HEK293 (cell line): ENCODE results near the gene SCN1A.

Experiments
- CTCF ChIA-PET: fragments of 350-600 bp; formaldehyde crosslinking; extraction: SDS; loops from one replicate; lab custom pipeline; 2021; ENCODE audit warnings: antibody characterized with exemption; lab: Yijun Ruan, JAX
- POLR2A ChIA-PET: fragments of 300-600 bp; formaldehyde crosslinking; extraction: SDS; loops from one replicate; lab custom pipeline; 2020; ENCODE audit warnings: antibody characterized with exemption, inconsistent platforms; lab: Yijun Ruan, JAX
- H3K27ac ChIP-seq: fragments of 200-500 bp; sonication (Bioruptor generic); 2 replicates; pipeline ENCODE4 v1.5.1; 2014; ENCODE audit warnings: low read depth, low read length, control low read depth, inconsistent platforms; ENCODE audit errors: extremely low read depth
- H3K36me3 ChIP-seq, 2 experiments: fragments of 200-500 bp in 1 of 2; sonication (Bioruptor generic) in 1 of 2; 1 replicate in 1 of 2; 2 replicates in 1 of 2; pipeline ENCODE4 v1.5.1; 2014 to 2017; ENCODE audit warnings: inconsistent platforms in 2 of 2, low read length in 2 of 2; ENCODE audit not compliant: control insufficient read depth in 2 of 2, insufficient read depth in 1 of 2
- H3K4me1 ChIP-seq: fragments of 200-500 bp; sonication (Bioruptor generic); 2 replicates; pipeline ENCODE4 v1.5.1; 2014; ENCODE audit warnings: mild to moderate bottlenecking, low read length, inconsistent platforms; ENCODE audit not compliant: control insufficient read depth, insufficient read depth
- H3K4me3 ChIP-seq: 2 replicates; pipeline ENCODE4 v1.5.1; 2011; ENCODE audit warnings: low read depth, mild to moderate bottlenecking, control low read depth, low read length, moderate library complexity
- H3K9me3 ChIP-seq: fragments of 200-500 bp; sonication (Bioruptor generic); 2 replicates; pipeline ENCODE4 v1.5.1; 2014; ENCODE audit warnings: low read depth, low read length, inconsistent platforms; ENCODE audit not compliant: control insufficient read depth, insufficient read depth
- GFI1B ChIP-seq: fragments of 450-650 bp; formaldehyde crosslinking; IDR thresholded peaks from 2 replicates; pipeline ENCODE4 v1.5.1; 2016; ENCODE audit warnings: missing biosample characterization, missing genetic modification characterization
- KLF8 ChIP-seq: fragments of 450-650 bp; formaldehyde crosslinking; IDR thresholded peaks from 2 replicates; pipeline ENCODE4 v1.5.1; 2016; ENCODE audit warnings: missing biosample characterization, missing genetic modification characterization
- MYNN ChIP-seq: fragments of 450-650 bp; formaldehyde crosslinking; IDR thresholded peaks from 2 replicates; pipeline ENCODE4 v1.5.1; 2016; ENCODE audit warnings: missing biosample characterization, missing genetic modification characterization, borderline replicate concordance
- SALL2 ChIP-seq: fragments of 450-650 bp; formaldehyde crosslinking; IDR thresholded peaks from 2 replicates; pipeline ENCODE4 v1.5.0; 2017; ENCODE audit warnings: missing biosample characterization, mild to moderate bottlenecking, missing genetic modification characterization, borderline replicate concordance
- ZBTB17 ChIP-seq: fragments of 450-650 bp; formaldehyde crosslinking; IDR thresholded peaks from 2 replicates; pipeline ENCODE4 v1.5.1; 2016; ENCODE audit warnings: missing biosample characterization, missing genetic modification characterization
- ZFP41 ChIP-seq: fragments of 450-650 bp; formaldehyde crosslinking; IDR thresholded peaks from 2 replicates; pipeline ENCODE4 v1.5.1; 2016; ENCODE audit warnings: missing biosample characterization, missing genetic modification characterization, borderline replicate concordance
- ZNF140 ChIP-seq: fragments of 450-650 bp; formaldehyde crosslinking; IDR thresholded peaks from 2 replicates; pipeline ENCODE4 v1.5.1; 2016; ENCODE audit warnings: missing biosample characterization, missing genetic modification characterization
- ZNF184 ChIP-seq: fragments of 450-650 bp; IDR thresholded peaks from 2 replicates; pipeline ENCODE4 v1.5.1; 2018; ENCODE audit warnings: missing biosample characterization, mild to moderate bottlenecking, missing genetic modification characterization
- ZNF202 ChIP-seq: fragments of 450-650 bp; formaldehyde crosslinking; IDR thresholded peaks from 2 replicates; pipeline ENCODE4 v1.5.1; 2016; ENCODE audit warnings: missing biosample characterization, missing genetic modification characterization, borderline replicate concordance
- ZNF211 ChIP-seq: fragments of 450-650 bp; formaldehyde crosslinking; IDR thresholded peaks from 2 replicates; pipeline ENCODE4 v1.5.1; 2016; ENCODE audit warnings: low read depth, missing biosample characterization, missing genetic modification characterization
- ZNF391 ChIP-seq: fragments of 450-650 bp; formaldehyde crosslinking; IDR thresholded peaks from 2 replicates; pipeline ENCODE4 v1.5.1; 2016; ENCODE audit warnings: low read depth, missing biosample characterization, missing genetic modification characterization, borderline replicate concordance
- ZNF426 ChIP-seq: fragments of 450-650 bp; formaldehyde crosslinking; IDR thresholded peaks from 2 replicates; pipeline ENCODE4 v1.5.1; 2017; ENCODE audit warnings: missing biosample characterization, missing genetic modification characterization, mild to moderate bottlenecking, inconsistent platforms, moderate library complexity
- ZNF521 ChIP-seq: fragments of 450-650 bp; formaldehyde crosslinking; IDR thresholded peaks from 2 replicates; pipeline ENCODE4 v1.5.1; 2017; ENCODE audit warnings: missing biosample characterization, mild to moderate bottlenecking, missing genetic modification characterization
- ZNF677 ChIP-seq: fragments of 450-650 bp; IDR thresholded peaks from 2 replicates; pipeline ENCODE4 v1.5.0; 2018; ENCODE audit warnings: missing biosample characterization, mild to moderate bottlenecking, missing genetic modification characterization, moderate library complexity
- ZNF707 ChIP-seq: fragments of 450-650 bp; formaldehyde crosslinking; IDR thresholded peaks from 2 replicates; pipeline ENCODE4 v1.5.1; 2016; ENCODE audit warnings: missing biosample characterization, missing genetic modification characterization
- ZNF768 ChIP-seq: fragments of 450-650 bp; formaldehyde crosslinking; IDR thresholded peaks from 2 replicates; pipeline ENCODE4 v1.5.1; 2018; ENCODE audit warnings: missing biosample characterization, mild to moderate bottlenecking, missing genetic modification characterization
- TF ChIP-seq, protein P1 (sequence below): fragments of 450-650 bp; formaldehyde crosslinking; conservative IDR thresholded peaks from 2 replicates; pipeline ENCODE4 v1.5.1; 2016; ENCODE audit warnings: low read depth, missing biosample characterization, missing genetic modification characterization
- TF ChIP-seq, protein P2 (sequence below): fragments of 450-650 bp; formaldehyde crosslinking; IDR thresholded peaks from 2 replicates; pipeline ENCODE4 v1.5.1; 2016; ENCODE audit warnings: missing biosample characterization, missing genetic modification characterization
- TF ChIP-seq, protein P3 (sequence below): fragments of 450-650 bp; formaldehyde crosslinking; IDR thresholded peaks from 2 replicates; pipeline ENCODE4 v1.5.1; 2016; ENCODE audit warnings: missing biosample characterization, missing genetic modification characterization
- TF ChIP-seq, protein P4 (sequence below): fragments of 450-650 bp; formaldehyde crosslinking; IDR thresholded peaks from 2 replicates; pipeline ENCODE4 v1.5.1; 2016; ENCODE audit warnings: missing biosample characterization, missing genetic modification characterization
- TF ChIP-seq, protein P5 (sequence below): fragments of 450-650 bp; formaldehyde crosslinking; IDR thresholded peaks from 2 replicates; pipeline ENCODE4 v1.5.1; 2017; ENCODE audit warnings: missing biosample characterization, mild to moderate bottlenecking, missing genetic modification characterization, moderate library complexity

Gene SCN1A

DNA sequence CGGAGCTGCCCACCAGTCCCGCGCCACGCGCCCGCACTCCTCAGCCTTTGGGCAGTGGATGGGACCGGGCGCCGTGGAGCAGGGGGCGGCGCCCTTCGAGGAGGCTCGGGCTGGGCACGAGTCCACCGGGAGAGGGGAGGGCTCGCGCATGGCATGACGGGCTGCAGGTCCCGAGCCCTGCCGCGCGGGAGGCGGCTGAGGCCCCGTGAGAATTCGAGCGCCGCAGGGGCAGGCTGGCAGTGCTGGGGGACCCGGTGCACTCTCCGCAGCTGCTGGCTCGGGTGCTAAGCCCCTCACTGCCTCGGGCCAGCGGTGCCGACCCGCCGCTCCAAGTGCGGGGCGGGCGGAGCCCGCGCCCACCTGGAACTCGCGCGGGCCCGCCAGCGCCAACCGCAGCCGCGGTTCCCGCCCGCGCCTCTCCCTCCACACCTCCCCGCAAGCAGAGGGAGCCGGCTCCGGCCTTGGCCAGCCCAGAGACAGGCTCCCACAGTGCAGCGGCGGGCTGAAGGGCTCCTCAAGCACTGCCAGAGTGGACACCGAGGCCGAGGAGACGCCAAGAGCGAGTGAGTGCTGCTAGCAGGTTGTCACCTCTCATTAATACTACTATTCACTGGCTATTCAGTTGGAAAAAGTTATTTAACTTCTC is 170.7 kb downstream of the SCN1A start (continued):
- TF ChIP-seq, protein P1, sequence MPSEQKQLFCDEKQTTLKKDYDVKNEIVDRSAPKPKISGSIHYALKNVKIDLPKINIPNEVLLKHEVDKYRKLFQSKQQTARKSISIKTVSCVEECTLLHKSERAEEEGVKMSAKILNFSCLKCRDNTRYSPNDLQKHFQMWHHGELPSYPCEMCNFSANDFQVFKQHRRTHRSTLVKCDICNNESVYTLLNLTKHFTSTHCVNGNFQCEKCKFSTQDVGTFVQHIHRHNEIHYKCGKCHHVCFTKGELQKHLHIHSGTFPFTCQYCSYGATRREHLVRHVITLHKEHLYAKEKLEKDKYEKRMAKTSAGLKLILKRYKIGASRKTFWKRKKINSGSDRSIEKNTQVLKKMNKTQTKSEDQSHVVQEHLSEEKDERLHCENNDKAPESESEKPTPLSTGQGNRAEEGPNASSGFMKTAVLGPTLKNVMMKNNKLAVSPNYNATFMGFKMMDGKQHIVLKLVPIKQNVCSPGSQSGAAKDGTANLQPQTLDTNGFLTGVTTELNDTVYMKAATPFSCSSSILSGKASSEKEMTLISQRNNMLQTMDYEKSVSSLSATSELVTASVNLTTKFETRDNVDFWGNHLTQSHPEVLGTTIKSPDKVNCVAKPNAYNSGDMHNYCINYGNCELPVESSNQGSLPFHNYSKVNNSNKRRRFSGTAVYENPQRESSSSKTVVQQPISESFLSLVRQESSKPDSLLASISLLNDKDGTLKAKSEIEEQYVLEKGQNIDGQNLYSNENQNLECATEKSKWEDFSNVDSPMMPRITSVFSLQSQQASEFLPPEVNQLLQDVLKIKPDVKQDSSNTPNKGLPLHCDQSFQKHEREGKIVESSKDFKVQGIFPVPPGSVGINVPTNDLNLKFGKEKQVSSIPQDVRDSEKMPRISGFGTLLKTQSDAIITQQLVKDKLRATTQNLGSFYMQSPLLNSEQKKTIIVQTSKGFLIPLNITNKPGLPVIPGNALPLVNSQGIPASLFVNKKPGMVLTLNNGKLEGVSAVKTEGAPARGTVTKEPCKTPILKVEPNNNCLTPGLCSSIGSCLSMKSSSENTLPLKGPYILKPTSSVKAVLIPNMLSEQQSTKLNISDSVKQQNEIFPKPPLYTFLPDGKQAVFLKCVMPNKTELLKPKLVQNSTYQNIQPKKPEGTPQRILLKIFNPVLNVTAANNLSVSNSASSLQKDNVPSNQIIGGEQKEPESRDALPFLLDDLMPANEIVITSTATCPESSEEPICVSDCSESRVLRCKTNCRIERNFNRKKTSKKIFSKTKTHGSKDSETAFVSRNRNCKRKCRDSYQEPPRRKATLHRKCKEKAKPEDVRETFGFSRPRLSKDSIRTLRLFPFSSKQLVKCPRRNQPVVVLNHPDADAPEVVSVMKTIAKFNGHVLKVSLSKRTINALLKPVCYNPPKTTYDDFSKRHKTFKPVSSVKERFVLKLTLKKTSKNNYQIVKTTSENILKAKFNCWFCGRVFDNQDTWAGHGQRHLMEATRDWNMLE (tag by site-specific recombination), result no peak
- TF ChIP-seq GFI1B (tag by site-specific recombination), result no peak
- TF ChIP-seq SALL2, result no peak
- TF ChIP-seq, protein P2, sequence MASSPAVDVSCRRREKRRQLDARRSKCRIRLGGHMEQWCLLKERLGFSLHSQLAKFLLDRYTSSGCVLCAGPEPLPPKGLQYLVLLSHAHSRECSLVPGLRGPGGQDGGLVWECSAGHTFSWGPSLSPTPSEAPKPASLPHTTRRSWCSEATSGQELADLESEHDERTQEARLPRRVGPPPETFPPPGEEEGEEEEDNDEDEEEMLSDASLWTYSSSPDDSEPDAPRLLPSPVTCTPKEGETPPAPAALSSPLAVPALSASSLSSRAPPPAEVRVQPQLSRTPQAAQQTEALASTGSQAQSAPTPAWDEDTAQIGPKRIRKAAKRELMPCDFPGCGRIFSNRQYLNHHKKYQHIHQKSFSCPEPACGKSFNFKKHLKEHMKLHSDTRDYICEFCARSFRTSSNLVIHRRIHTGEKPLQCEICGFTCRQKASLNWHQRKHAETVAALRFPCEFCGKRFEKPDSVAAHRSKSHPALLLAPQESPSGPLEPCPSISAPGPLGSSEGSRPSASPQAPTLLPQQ (tag by site-specific recombination), result no peak
- TF ChIP-seq ZNF707 (tag by site-specific recombination), result no peak
- TF ChIP-seq, protein P3, sequence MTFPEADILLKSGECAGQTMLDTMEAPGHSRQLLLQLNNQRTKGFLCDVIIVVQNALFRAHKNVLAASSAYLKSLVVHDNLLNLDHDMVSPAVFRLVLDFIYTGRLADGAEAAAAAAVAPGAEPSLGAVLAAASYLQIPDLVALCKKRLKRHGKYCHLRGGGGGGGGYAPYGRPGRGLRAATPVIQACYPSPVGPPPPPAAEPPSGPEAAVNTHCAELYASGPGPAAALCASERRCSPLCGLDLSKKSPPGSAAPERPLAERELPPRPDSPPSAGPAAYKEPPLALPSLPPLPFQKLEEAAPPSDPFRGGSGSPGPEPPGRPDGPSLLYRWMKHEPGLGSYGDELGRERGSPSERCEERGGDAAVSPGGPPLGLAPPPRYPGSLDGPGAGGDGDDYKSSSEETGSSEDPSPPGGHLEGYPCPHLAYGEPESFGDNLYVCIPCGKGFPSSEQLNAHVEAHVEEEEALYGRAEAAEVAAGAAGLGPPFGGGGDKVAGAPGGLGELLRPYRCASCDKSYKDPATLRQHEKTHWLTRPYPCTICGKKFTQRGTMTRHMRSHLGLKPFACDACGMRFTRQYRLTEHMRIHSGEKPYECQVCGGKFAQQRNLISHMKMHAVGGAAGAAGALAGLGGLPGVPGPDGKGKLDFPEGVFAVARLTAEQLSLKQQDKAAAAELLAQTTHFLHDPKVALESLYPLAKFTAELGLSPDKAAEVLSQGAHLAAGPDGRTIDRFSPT, result no peak
- no peak for TF ChIP-seq ZNF768 (tag by site-specific recombination)
- no peak for TF ChIP-seq ZNF202 (tag by site-specific recombination)

DNA sequence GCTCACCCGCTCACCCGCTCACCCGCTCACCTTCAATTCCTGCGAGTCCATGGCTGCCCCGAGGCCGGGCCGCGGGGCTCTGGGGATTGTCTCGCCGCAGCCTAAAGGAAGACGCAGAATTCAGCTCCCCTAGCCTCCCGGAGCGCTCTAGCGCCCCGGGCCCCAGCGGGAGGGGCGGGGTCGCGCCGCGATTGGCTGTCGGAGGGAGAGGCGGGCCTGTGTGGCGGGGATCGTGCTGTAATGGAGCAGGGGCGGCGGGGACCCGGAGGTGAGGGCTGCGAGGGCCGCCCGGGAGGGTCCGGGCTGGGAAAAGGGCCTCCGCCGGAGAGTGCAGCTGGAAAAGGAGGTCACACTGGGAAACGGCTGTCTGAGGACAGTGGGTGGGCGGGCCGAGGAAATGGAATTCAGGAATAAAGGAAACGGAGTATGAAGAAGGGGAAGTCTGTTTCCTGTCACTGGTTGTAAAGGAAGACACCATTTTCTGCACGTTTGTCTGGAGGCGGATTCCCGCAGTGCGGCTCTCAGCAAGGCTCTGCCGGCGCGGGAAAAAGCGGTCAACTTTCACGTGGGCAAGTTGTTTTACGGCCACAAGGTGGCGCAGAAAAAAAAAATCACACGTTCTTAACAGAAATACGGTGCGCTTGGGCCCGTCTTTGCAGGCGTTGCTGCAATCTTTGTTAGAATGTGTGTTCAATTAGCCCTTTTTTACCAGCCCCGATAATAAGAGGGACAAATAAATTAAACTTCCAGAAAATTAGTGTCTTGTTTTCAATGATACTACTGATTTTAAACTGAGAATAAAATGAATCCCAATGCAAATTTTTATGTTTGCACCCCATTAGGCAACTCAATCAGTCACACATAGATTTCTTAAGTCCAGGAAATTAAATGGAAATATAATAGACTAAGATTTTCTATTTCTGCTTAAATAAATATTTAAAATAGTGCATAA is 173.9 kb downstream of the SCN1A start, which contains the start of gene TTC21B:
Gene TTC21B, minus strand, starts transcription at position 122 of the 952 bp plus-strand sequence. Its CDS starts 71 bp downstream, at position 51.
- Histone ChIP-seq H3K4me3 (peak within 1 kb of the TSS; percentile 74), H3K4me1 (no peaks in the 10 kb centered on the region), H3K36me3 (peaks cover 2 to 13% of the 10 kb centered on the region in 2 experiments; a peak in 2 of 3 replicates), H3K27ac (peak within 1 kb of the TSS; percentile 78), H3K9me3 (no peaks in the 10 kb centered on the region)
- ChIA-PET POLR2A (interaction anchor here (0.7 to 1.6 kb wide), 7 partner anchors 9 to 423 kb away, joined by 3 to 5 read pairs (median 3); partner anchors contain the start of gene SCN1A), CTCF (interaction anchor here (0.5 to 4.7 kb wide), 9 partner anchors 9 to 784 kb away, joined by 3 to 21 read pairs (median 3); partner anchors contain the start of gene SCN1A)
- TF ChIP-seq ZNF184 (tag by site-specific recombination), result no peak
- TF ChIP-seq ZNF391 (tag by site-specific recombination), result 0 out of 2 replicates have a peak, but pooled peaks have one; percentile 36
- no peak for TF ChIP-seq ZNF211 (tag by site-specific recombination)
- no peak for TF ChIP-seq ZFP41 (tag by site-specific recombination)
- TF ChIP-seq ZNF426, result no peak
- peak; percentile 82 for TF ChIP-seq ZBTB17 (tag by site-specific recombination)
- no peak for TF ChIP-seq ZNF140
- TF ChIP-seq KLF8 (tag by site-specific recombination), result peak; percentile 66
- no peak for TF ChIP-seq ZNF521 (tag by site-specific recombination)
- no peak for TF ChIP-seq MYNN
- TF ChIP-seq, protein P4, sequence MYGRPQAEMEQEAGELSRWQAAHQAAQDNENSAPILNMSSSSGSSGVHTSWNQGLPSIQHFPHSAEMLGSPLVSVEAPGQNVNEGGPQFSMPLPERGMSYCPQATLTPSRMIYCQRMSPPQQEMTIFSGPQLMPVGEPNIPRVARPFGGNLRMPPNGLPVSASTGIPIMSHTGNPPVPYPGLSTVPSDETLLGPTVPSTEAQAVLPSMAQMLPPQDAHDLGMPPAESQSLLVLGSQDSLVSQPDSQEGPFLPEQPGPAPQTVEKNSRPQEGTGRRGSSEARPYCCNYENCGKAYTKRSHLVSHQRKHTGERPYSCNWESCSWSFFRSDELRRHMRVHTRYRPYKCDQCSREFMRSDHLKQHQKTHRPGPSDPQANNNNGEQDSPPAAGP, result no peak
- TF ChIP-seq, protein P5, sequence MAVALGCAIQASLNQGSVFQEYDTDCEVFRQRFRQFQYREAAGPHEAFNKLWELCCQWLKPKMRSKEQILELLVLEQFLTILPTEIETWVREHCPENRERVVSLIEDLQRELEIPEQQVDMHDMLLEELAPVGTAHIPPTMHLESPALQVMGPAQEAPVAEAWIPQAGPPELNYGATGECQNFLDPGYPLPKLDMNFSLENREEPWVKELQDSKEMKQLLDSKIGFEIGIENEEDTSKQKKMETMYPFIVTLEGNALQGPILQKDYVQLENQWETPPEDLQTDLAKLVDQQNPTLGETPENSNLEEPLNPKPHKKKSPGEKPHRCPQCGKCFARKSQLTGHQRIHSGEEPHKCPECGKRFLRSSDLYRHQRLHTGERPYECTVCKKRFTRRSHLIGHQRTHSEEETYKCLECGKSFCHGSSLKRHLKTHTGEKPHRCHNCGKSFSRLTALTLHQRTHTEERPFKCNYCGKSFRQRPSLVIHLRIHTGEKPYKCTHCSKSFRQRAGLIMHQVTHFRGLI (tag by site-specific recombination), result 0 out of 2 replicates have a peak, but pooled peaks have one; percentile 9
- TF ChIP-seq ZNF677 (tag by site-specific recombination), result no peak
